Measurements from ENCODE around the gene IQCK.

IQCK gene

DNA sequence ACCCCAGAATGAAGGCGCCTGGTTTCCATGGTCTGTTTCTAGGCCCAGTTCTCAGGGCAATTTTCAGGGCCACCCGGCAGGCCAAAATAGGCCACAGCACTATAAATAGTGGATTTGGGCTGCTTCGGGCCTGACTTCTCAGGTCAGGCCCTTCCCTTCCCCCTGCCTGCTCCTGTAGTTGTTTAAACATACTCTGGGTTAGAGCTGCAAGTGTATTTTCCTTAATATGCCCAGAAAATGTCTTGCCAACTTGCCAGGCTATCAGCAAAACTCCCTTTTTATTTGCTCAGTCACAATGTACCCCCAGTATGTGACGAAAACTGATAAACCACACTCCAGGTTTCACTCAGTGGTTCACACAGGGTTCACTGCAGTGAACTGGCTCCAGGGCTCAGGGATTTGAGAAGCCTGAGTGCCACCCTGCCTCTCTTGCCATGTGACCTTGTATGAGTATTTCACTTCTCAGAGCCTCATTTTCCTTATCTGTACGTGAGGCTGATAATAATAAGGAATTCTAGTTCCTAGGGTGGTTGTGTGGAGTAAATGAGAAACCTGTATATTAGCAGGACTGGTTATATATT is 90.1 kb downstream of the IQCK start:
- no peak for FAIRE-seq

DNA sequence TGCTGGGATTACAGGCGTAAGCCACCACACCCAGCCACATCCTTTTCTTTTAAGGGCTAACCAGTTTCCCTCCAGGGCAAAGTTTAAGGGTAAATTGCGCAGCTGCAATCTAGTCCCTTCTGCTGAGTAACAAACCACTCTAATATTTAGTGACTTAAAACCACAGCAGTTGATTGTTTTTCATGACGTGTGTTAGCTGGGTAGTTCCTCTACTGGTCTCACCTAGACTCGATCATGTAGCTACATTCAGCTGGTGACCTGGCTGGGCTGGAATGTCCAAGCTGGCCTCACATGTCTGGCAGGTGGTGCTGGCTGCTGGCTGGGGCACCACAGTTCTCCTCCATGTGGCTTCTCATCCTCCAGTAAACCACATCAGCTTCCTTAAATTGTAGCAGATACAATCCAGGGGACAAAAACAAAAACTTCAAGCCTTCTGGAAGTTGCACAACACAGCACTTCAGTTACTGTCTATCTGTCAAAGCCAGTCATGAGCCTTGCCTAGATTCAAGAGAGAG is 91.1 kb downstream of the IQCK start:
- no peak for FAIRE-seq

DNA sequence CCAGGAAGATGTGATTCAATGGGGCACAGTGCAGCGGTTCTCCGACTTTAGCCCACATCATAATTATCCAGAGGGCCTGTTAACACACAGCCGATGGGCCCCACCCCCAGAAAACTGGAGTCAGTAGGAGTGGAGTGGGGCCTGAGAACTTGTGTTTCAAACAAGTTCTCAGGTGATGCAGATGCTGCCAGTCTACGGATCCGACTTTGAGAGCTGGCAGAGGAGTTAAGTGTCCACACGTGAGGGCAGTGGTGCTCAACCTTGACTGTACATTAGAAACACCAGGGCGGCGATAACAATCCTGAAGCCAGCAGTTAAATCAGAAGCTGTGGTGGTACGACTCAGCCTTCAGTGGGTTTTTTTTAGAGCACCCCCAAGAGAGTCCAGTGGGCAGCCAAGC is 91.6 kb downstream of the IQCK start:
- no peak for FAIRE-seq

DNA sequence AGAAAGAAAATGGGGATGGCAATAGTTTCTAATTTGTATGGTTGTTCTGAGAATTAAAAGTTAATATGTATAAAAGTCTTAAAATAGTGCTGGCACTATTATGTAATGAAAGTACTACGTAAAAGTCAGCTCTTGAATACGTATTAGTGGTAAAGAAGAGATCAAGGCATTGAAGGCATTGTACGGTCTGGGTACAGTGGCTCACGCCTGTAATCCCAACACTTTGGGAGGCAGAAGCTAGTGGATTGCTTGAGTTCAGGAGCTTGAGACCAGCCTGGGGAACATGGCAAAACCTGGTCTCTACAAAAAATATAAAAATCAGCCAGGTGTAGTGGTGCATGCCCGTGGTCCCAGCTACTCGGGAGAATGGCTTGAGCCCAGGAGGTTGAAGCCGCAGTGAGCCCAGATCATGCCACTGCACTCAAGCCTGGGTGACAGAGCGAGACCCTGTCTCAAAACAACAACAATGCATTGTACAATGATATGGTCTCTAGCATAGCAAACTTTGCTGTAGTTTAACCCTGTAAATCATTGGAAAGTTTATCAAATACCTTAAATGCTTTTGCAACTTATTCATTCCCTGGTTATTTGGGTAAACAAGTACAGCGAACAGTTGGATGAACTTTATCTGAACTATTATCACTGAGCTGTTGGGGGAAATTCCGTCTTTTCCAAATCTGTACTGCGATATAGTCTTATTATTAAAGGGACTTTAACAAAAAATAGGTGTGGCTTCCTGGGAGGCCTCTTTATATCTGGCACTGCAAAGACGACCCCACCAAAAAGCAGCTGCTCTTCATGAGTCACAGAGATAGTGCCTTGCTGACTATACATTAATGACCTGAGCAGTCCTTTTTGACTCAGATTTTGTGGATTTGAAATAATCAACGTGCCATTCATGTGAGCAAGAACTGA is 93.0 kb downstream of the IQCK start:
- peak; percentile 35 for FAIRE-seq

DNA sequence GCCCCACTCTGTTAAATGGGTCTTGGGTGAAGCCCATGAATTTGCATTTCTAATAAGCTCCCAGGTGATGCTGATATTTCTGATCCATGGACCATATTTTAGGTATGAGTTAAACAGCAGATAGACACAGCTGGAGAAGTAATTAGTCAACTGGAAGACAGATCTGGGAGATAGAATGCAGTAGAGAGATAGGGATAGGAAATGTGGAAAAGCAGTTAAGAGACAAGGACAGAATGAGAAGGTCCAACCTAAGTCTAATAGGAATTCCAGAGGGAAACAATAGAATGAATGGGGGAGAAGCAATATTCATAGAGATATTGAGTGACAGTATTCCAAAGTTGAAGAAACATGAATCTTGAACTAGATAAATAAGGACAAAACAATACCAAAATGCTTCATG is 94.9 kb downstream of the IQCK start:
- FAIRE-seq, result no peak

DNA sequence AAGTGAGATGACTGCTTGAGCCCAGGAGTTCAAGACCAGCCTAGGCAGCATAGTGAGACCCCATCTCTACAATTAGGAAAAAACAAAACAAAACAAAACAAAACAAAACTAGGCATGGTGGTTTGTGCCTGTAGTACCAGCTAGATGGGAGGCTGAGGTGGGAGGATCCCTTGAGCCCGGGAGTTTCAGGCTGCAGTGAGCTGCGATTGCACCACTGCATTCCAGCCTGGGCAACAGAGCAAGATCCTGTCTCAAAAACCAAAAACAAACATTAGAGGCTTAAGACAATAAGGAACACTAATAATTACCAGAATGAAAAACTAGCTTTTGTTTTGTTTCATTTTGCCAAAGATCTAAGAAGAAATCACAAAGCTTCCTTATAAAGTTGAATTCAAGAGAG is 97.3 kb downstream of the IQCK start:
- FAIRE-seq, result no peak

DNA sequence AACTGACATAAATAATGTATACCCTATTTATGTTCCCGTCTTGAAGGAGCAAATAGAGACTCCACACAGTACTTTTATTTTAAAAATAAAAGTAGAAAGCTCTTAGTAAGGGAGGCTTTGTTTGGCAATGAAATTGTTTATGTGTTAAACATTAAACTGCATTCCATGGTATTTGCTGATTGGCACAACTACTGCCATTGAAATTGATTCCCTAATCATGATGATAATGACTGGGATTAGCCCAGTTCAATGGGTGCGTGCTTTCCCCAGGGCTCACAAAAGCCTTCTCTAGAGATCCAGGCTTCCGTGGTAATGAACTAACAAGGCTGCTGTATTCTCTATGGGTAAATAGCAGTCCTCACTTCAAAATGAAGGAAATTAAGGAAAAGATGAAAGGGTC is 99.1 kb downstream of the IQCK start:
- no peak for FAIRE-seq

DNA sequence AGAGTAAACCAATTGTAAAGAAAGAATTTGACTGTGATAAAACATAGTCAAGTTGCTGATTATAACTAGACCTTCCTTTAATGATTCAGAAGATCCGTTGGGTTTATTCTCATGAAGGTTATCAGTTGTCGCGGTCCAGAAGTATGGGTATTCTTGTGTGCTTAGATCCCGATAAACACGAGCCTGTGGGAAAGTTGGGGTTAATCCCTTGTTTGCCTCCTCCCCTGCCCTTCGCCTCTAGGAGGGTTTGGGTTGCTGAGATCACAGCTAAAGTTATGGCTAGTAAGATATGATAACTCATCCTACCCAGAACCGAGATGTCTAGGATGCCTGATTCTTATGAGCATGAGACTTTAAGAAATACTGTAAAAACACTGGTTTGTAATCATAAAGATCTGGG is 99.8 kb downstream of the IQCK start:
- FAIRE-seq, result no peak

DNA sequence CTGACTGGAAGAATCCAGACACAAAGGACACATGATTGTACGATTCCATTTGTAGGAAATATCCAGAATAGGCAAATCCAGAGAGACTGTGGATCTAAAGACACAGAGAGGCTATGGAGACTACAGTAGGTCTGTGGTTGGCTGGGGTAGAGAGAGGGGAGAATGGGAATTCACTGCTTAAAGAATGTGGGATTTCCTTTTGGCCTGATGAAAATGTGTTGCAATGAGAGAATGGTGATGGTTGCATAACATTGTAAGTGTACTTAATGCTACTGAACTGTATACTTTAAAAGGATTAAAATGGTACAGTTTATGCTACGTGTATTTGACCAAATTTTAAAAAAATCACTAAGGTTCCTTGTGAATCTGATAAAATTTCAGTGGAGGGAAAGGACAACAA is 104.5 kb downstream of the IQCK start:
- FAIRE-seq, result no peak

DNA sequence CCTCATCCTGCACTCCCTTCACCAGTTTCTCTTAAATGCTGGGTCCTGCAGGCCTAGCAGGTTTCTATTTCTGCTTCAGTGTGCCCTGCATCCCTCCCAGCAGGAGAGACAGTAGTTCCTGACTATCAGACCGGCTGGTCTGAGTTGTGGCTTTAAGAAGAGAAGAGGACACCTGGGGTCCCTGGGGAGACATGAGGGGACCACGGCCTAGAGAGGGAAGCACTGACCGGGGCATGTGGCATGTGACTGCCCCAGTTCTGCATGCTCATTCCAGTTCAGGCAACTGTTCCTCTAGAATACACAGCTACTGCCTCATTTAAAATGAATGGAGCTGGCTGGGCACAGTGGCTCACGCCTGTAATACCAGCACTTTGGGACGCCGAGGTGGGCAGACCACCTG is 105.3 kb downstream of the IQCK start:
- FAIRE-seq, result no peak

DNA sequence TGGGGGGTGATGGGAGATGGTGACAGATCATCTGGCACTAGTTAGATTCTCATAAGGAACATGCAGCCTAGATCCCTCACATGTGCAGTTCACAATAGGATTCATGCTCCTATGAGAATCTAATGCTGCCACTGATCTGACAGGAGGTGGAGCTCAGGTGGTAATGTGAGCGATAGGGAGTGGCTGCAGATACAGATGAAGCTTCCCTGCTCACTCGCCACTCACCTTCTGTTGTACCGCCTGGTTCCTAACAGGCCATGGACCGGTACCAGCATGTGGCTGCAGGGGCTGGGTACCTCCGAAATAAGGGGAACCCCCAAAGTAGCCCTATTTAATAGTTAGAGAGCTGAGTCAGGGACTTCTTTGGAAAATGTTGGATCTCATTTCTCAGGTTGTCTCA is 106.1 kb downstream of the IQCK start:
- FAIRE-seq, result no peak

DNA sequence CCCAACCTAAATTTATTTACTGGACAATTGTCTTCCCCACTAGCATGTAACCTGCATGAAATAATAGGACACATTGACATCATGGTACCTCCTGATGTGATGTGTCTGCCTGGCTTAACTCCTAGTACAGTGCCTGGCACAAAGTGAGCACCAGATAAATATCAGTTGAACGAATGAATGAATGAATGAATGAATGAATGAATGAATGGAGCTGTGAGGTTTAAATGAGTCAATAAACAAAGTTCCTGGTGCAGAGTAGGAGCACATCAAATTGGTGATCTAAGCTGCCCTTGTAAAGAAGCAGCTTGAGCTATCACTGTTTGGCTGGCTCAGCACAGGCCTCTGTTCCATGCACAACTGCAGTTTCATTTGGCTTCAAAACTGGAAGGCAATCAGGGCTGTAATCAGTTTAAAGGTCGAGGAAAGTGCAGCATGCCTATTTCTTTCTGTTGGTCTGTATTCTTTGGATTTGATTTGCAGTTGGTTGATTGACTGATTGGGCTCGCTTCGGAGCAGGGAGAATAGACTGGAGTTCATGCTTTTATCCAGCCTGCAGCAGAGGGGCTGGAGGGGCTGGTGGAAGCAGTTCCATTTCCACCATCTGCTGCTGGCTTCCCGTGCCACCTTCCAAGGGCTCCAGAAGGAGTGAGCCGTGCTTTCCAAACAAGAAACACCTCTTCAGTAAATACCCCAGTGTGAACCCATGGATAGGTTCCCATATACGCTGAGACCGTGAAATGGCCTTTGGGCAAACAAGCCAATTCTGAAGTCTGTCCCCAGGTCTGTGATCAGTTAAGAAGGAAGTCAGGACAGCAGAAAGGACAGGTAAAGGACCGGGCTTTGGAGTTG is 112.0 kb downstream of the IQCK start:
- no peak for FAIRE-seq

DNA sequence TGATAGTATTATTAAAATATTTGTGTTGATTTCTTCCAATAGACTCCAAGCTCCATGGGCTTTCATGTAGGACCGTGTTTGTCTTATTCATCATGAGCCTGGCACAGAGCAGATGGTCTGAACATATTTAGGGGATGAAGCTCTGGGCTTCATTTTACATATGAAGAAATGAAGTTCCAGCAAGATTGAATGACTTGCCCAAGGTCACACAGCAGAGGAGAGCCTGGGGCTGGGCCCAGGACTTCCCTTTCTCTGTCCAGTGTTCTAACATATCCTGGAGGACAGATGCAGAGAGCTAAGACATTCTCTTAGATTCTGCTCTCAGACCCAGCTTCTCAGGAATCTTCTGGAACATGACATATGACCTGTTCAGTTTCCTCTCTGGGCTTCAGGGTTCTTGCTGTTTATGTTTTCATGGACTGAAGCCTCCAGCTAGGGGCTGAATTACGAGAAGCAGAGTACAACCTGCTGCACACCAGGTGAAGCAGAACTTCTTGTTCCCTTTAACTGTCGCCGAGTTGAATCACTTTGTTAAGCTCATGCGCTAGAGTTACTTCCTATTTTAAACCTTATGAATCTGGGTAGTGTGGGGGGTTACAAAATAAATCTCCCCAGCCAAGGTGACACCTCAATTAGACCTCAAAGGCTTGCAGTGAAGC is 113.0 kb downstream of the IQCK start:
- no peak for FAIRE-seq

DNA sequence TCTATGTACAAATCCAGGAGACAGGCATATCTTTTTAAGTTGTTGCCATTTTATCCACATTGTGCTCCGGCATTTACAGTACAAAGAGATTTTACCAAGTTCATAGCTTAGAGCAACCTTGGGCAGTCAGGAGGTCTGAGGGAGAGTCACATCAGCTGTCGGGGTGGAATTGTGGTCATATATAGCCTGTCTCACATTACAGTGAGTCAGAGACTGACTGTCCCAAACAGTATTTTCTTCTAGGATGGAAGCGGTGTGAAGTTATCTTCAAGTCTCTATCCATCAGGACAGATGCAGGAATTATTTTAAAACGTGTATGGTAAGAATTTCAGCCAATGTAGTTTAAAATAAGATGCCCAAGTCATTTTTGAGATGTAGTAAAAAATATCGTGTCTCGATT is 113.6 kb downstream of the IQCK start:
- FAIRE-seq, result no peak

DNA sequence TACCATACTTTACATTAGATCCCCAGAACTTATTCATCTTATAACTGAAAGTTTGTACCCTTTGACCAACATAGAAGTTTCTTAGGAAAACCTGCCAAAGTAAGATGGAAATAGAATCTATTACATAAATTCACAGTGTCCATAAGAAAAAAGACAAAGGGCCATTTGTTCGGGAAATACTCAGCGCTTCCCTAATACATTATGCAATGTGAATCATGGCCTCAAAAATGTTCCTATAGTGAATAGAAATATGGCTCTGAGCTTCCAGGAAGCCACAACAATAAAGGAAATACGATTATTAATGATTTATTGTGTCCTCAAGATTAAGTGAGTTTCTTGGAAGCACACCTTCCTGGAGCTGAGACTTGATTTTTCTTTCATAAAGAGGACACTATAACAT is 115.1 kb downstream of the IQCK start:
- FAIRE-seq, result no peak

DNA sequence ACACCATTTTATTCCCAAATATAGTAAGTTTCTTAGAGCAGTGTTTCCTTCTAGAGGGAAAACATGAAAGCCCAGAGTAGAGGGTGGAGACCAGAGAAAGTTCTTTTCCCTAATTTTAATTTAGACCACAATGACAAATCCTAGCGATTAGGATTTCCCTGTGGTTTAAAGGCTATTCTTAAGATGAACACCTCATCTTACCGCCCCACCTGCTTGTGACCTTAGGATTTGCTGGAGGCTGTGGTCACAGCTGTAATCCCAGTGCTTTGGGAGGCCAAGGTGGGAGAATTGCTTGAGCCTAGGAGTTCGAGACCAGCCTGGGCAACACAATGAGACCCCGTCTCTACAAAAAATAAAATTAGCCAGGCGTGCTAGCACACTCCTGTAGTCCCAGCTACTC is 115.5 kb downstream of the IQCK start:
- FAIRE-seq, result no peak

DNA sequence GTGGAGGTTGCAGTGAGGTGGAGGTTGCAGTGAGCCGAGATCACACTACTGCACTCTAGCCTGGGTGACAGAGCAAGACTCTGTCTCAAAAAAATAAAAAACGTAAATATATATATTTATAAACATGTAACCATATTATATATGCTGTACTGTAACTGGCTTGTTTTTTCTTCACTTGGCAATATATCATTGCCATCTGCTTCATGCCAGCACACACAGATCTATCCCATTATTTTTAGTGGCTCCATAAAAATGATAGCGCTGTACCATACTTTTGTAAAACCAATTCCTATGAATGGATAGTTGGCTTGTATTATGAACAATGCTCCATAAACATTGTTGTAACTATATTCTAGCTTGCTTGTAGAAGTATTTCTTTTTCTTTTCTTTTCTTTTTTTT is 117.1 kb downstream of the IQCK start:
- FAIRE-seq, result no peak

DNA sequence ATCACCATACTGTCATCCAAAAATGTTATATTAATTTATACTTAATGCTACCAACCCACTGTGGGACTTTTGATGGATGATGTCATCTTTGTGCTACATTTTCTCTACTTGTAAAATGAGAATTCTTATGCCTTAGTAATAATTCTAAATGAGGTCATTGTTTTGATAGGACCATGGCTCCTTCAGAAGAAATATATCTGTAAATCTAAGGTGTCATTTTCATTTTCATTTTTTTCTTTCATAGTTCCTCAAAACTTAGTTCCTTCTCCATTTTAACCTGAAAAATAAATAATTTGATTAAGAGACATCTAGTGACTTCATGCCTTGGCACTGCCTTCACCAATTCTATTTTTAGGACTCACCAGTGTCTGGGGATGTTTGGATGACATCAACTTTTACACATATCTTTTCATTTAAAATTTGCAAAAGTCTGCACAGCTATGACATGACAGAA is 117.9 kb downstream of the IQCK start:
- FAIRE-seq, result no peak

DNA sequence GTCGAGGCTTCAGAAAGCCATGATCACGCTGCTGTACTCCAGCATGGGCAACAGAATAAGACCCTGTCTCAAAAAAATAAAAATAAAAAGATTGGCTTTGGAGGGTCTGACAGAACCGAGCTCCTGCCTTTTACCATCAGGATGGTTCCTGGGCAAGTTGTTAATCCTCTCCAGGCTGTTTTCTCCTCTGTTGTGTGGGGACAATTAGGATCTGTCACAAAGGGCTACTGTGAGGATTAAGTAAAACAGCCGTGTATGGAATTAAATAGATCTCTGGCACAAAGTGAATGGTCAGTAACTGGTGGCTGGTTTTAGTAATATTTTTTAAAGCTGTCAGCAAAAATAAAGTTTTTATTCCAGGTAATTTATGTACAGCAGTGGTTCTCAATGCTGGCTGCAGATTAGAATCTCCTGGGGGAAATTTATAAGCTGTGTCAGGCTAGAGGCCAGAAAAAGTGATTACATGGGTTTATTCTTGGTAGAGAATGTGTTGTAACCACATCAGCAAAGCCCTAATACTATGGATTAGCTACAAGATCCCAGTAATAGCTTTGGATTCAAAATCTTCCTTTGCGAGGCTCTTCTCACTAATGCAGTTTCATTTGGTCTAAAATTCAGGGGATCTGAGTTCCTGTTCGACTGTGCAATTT is 119.4 kb downstream of the IQCK start:
- no peak for FAIRE-seq

DNA sequence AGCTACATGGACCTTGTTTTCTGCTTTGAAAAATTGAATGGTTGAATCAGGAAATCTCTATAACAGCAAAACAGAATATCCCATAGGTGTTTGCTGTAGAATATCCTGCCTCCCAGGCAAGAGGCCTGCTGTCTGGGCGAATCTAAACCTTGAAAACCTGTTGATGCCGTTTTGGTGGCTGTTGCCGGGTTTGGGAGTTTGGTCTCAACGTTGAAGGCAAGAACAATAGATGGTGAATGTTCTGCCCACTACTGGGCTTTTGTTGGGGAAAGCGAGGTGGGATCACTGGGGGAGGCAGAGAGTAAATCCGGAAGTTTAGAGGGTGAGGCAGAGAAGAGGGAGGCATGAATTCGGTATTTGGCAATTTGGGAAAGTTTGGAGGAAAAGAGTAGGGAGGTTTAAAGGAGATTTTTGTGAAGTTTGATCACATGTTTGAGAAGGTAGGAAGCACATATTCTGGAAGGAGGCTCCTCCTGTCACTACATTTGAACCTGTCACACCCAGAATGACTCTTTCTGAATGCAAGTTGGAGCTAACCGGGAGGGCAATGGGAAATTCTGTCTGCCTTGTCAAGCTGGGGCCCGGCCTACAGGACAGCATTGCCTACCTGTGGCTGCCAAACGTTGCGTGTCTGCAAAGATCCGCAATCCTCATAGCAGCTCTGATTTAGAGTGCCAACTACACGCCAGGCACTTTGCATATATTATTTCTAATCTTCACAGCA is 120.1 kb downstream of the IQCK start:
- no peak for FAIRE-seq

DNA sequence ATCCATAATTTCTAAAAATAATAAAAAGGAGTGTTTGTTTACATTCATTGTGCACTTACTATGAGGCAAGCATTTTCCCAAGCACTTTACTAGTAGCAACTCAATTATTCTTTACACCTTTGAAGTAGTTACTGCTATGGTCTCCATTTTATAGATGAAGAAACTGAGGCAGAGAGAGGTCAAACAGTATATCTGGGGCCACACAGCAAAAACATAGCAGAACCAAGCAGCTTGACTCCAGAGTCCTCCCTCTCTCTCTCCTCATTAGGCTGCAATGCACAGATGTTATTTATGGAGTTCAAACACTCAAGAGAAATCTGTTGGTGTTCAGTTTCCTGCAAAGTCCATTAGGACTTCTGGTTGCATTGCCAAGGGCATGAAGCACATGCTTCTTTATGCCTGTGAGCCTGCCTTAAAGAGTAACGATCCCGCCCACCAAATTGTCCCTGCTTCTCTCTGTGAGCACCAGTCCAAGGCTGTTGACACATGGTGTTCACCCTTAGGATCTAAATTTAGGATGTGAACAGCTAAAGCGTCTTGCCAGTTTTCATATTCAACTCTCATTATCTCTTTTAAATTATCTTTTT is 122.5 kb downstream of the IQCK start:
- no peak for FAIRE-seq
